Iris pigment epithelial cell (primary cell): ENCODE measurements around the gene ZNF394.

ENCODE experiments used
- DNase-seq: peaks from one replicate; pipeline ENCODE4 v3.0.0-alpha.2; 2011; ENCODE audit warnings: low read depth

Gene ZNF394

DNA sequence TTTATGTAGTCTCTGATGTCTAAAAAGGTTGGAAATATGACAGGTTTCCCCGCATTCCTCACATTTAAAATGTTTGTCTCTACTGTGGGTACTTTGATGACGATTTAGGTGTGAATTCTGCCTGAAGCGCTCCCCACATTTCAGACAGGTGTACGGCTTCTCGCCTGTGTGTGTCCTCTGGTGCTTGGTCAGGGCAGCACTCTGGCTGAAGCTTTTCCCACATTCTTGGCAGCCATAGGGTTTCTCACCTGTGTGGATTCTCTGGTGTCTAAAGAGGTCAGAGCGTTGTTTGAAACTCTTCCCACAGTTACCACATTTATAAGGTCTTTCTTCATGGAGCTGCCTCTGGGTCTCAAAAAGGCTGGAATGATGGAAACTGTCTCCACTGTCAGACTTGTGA is 6.3 kb downstream of the ZNF394 start:
- DNase-seq, result no peak

GRCh38 chr7:99490878-99491277 is 9.2 kb downstream of the ZNF394 start:
- no peak for DNase-seq

- DNase-seq, result no peak
Observed at GRCh38 chr7:99489235-99489634, 10.8 kb downstream of the ZNF394 start.

DNA sequence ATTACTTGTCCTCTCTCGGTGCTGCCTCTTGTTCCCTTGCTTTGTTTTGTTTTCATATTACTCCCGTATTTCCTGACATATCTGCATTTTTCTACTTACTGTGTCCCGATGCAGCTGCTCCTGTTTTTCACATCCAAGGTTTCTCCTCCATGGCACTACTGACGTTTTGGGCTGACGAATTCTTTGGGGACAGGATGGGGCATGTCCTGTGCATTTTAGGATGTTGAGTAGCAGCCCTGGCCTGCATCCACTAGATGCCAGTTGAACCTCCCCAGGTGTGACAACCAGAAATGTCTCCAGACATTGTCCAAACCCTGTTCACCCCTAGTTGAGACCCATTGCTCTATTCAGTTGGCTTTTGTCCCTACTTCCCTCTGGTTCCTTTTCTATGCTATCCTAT is 15.0 kb downstream of the ZNF394 start:
- DNase-seq, result no peak

DNA sequence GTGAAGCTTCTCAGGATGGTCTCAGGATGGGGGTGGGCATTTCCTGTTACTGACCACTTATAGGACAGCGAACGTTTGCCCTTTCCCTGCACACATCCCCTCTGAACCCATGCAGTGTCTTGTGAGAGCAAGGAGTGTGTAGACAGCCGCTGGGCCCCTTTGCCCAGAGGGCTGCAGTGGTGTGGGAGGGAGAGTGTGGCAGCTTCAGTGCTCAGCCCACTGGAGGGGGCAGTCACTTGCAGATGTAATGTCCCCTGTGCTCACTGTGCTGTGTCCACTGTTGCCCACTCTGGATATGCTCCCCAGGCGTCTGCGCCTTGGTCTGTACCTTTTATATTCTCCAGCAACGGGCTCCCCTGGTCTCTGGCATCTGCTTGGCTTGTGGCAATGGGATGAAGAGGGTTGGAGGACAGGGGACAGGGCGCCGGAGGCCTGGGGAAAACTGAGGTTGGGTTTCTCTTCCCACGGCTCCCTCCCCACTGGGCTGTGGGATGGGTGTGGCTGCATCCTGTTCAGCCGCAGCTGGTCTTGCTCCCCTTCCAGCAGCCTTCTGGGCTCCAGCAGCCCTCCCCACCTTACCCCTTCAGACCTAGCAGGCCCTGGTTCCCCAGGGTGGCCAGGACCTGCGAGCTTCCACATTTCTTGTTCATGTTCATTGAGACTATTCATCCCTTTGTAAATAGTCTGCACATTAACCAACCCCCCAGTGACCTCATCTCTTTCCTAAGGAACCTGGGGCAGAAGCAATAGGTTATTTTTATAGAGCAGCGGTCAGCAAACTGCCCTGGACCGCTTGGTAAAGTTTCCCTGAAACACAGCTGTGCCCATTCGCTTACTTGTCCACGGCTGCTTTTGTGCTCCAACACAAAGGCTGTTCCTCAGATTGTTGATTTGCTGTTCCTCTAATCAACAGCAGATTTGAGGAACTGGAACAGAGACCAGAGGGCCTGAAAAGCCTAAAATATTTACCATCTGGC is 21.3 kb downstream of the ZNF394 start:
- no peak for DNase-seq

GRCh38 chr7:99476107-99476506 is 24.0 kb downstream of the ZNF394 start:
- DNase-seq, result no peak

- peak; percentile 91 for DNase-seq
Observed at GRCh38 chr7:99473315-99473596, 26.8 kb downstream of the ZNF394 start.

- DNase-seq, result peak; percentile 96
Observed at GRCh38 chr7:99472561-99473314, 27.3 kb downstream of the ZNF394 start, which contains the start of gene ZNF789. ZNF789 (plus strand) TSS chr7:99472890; CDS start chr7:99476457, 3,567 bp downstream.

GRCh38 chr7:99469381-99470065 is 30.6 kb downstream of the ZNF394 start:
- DNase-seq, result peak; percentile 36

- DNase-seq, result no peak
Observed at GRCh38 chr7:99468336-99468918, 31.7 kb downstream of the ZNF394 start.

DNA sequence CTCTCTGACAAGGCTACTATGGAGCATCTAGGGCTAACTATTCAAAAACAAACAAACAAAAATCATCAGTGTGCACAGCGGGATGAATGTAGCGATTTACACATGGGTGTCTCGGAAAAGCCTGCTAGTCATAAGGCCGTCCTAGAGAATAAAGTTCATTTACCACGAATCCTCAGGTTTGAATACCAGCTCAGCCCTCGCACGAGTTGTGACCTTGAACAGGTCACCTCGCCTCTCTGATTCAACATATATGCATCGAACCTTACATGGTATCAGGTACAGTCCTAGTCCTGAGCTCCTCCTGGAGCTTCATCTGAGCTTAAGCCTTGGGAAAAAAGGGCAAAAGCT is 34.7 kb downstream of the ZNF394 start:
- DNase-seq, result peak; percentile 16

- DNase-seq, result no peak
Observed at GRCh38 chr7:99461221-99461620, 38.9 kb downstream of the ZNF394 start.

DNA sequence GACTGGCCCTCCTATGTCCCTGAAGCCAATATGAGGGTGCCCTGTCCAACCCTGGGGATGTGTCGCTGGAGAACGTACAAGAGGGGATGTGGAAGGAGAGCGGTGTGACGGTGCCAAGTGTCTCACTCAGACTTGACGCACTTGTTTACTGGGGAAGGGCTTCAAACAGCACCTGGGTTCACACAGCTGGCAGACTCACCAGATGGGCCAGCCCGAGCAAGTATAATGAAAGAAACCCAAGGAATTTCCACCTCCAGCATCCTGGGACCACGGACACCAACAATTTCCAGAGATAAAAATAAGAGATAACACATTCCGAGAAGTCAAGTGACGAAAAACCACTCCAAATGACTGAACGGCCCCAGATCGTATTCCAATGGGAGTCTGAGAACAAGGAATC is 39.4 kb downstream of the ZNF394 start:
- no peak for DNase-seq

- DNase-seq, result peak; percentile 42
Observed at GRCh38 chr7:99459087-99459486, 41.0 kb downstream of the ZNF394 start.

DNA sequence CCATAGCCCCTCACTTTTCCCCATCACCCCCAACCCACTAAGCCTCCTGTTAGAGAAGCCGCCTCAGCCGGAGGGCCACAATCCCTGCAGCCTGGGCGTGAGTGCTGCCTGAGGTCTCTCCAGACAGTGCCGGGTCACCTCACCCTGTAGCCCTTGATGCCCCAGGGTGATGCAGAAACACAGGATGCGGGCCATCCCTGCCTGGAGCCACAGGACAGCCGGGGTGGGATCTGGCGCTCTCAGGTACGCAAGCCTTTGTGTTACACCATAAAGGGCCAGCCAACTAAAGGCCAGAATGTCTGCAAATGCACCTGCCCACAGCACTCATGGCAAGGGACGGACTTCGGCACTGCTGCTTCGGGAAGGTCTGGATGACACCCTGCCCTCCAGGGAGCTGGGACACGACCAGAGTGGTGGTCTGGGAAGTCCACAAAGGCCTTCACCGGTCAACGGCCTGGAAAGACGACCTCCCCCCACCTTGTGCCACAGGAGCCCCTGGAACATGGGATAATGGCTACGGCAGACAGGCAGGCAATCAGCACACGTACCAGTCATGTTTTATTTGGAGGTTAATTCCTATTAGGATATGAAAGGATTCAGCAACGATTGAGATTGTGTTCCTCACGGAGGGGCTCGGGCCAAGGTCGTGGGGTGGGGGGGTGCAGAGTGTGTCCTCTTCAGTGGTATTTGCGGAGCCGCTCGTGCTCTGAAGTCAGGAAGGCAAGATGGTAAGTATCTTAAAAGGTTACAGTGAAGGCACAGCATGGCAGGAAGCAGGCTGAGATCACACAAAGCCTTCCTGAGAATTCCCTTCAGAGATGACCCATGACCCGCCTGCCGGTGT is 42.2 kb downstream of the ZNF394 start:
- no peak for DNase-seq

DNA sequence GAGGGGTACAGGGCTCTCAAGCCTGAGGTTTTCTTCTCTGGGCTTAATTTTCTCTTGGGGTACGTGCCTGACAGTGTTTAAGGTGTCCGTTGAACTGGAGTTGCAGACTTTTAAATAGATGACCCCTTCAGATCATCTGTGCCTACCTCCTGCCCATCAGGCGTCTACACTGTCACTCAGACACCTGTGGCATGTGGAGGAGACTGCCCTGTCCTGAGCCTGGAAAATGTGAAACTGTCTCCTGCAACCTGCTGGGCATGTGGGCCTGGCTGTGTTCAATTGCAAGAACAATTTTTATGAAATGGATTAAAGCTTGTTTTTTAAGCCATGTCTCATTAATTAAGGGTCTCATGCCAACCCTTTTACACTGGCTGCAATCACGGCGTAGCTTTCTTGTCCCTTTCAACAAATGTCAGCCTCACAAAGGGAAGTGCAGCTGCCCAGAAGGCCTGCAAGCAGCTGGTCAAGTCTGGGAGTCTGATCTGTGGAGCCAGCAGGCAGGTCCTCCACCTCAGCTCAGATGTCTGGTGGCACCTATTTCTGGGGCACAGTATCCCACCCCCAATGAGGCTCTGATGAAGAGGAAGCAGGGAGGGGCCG is 42.9 kb downstream of the ZNF394 start:
- DNase-seq, result no peak

GRCh38 chr7:99456288-99456687 is 43.8 kb downstream of the ZNF394 start:
- DNase-seq, result no peak

- DNase-seq, result no peak
Observed at GRCh38 chr7:99455874-99456273, 44.2 kb downstream of the ZNF394 start.

GRCh38 chr7:99453105-99453504 is 47.0 kb downstream of the ZNF394 start:
- no peak for DNase-seq

GRCh38 chr7:99452541-99452940 is 47.5 kb downstream of the ZNF394 start:
- DNase-seq, result no peak

GRCh38 chr7:99451936-99452335 is 48.1 kb downstream of the ZNF394 start:
- DNase-seq, result no peak
